ENCODE measurements around the gene ALDH2. TPM values are rescaled to one million over a fixed set of nuclear protein-coding genes. Genes with fewer than 3 reads are reported as not detected.
"Not testable (repeated sequence)": the region's sequence is repeated elsewhere in the genome, so short reads cannot be mapped to it uniquely, and the experiment has no call there.

Gene ALDH2
- total RNA-seq, 2 donors from 2014 or later: 99.0 to 135 TPM

DNA sequence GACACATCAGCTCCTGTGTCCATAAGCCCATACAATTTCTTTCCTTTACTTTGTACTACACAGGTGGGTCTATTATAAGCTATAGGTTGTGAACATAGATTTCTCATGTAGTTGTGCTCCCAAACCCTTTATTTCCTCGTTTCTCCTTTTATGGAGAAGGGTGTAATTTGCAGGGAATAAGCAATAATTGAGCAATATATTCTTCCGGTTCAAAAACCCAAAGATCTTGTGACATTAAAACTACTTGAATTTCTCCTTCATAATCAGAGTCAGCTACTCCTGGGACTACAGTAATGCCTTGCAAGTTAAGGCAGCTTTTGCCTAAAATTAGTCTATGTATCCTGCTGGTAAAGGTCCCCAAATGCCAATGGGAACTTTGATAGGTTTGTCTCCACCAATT lies 56.2 kb downstream of the ALDH2 start:
- Histone ChIP-seq H3K27ac (no peak overlapping the region), H3K36me3 (no peaks in the 10 kb centered on the region), H3K4me1 (ENCODE audit: control insufficient read depth in 1 of 2, low read depth in 2 of 2) (no peaks in the 10 kb centered on the region), H3K4me3 (no peak overlapping the region), H3K9me3 (no peaks in the 10 kb centered on the region), H3K27me3 (replicated peaks; ENCODE audit: insufficient read depth) (no peaks in the 10 kb centered on the region)
- TF ChIP-seq, protein P1, sequence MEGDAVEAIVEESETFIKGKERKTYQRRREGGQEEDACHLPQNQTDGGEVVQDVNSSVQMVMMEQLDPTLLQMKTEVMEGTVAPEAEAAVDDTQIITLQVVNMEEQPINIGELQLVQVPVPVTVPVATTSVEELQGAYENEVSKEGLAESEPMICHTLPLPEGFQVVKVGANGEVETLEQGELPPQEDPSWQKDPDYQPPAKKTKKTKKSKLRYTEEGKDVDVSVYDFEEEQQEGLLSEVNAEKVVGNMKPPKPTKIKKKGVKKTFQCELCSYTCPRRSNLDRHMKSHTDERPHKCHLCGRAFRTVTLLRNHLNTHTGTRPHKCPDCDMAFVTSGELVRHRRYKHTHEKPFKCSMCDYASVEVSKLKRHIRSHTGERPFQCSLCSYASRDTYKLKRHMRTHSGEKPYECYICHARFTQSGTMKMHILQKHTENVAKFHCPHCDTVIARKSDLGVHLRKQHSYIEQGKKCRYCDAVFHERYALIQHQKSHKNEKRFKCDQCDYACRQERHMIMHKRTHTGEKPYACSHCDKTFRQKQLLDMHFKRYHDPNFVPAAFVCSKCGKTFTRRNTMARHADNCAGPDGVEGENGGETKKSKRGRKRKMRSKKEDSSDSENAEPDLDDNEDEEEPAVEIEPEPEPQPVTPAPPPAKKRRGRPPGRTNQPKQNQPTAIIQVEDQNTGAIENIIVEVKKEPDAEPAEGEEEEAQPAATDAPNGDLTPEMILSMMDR (IDR thresholded peaks at IDR 0.05): no peak
- no peak for DNase-seq (ENCODE audit: low spot score)
- ATAC-seq (ENCODE audit: insufficient number of reproducible peaks, low FRiP score, low read depth): no peak

DNA sequence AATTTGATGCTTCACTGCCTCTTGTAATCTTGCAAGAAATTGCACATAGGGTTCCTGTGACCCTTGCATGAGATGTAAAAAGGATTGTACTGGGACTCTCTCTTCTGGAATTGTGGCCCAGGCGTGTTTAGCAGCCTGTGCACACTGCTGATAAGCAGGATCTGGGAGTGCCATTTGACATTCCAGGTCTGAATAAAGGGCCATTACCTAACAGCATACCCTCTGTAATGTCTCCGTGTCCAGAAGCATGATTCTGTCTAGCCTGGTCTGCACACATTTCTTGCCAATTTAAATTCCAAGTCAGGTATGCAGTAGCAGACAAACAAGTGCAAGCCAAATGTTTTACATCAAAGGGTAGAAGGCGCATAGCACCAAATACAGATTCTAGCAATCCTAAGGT lies 57.2 kb downstream of the ALDH2 start:
- ATAC-seq (ENCODE audit: insufficient number of reproducible peaks, low FRiP score, low read depth): no peak
- TF ChIP-seq, protein P1 (IDR thresholded peaks at IDR 0.05): no peak
- Histone ChIP-seq H3K27ac (no peak overlapping the region), H3K4me1 (ENCODE audit: control insufficient read depth in 1 of 2, low read depth in 2 of 2) (no peaks in the 10 kb centered on the region), H3K4me3 (no peak overlapping the region), H3K36me3 (no peaks in the 10 kb centered on the region), H3K27me3 (replicated peaks; ENCODE audit: insufficient read depth) (no peaks in the 10 kb centered on the region), H3K9me3 (no peaks in the 10 kb centered on the region)
- DNase-seq (ENCODE audit: low spot score): no peak

DNA sequence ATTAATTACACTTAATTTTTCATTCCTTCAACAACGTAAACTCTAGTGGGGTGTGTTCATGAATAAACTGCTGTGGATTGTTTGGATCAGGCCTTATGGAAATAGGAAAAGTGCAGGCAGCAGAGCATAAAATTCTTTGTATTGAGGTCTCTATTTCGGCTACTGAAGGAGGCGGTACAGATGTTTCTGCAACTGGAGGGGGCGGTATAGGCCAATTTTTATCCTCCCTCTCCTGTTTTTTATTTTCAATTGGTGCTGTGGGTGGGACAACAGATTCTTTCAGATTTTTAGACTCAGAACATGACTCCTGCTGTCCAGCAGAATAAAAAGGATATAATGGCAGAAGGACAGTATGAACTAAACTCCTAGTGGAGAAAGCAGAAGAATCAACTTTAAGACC lies 57.6 kb downstream of the ALDH2 start:
- H3K27ac ChIP-seq; DNase-seq (ENCODE audit: low spot score); ATAC-seq (ENCODE audit: insufficient number of reproducible peaks, low FRiP score, low read depth); H3K4me3 ChIP-seq; H3K27me3 ChIP-seq (replicated peaks; ENCODE audit: insufficient read depth); H3K9me3 ChIP-seq; H3K4me1 ChIP-seq (ENCODE audit: control insufficient read depth in 1 of 2, low read depth in 2 of 2); H3K36me3 ChIP-seq: not testable (repeated sequence)

DNA sequence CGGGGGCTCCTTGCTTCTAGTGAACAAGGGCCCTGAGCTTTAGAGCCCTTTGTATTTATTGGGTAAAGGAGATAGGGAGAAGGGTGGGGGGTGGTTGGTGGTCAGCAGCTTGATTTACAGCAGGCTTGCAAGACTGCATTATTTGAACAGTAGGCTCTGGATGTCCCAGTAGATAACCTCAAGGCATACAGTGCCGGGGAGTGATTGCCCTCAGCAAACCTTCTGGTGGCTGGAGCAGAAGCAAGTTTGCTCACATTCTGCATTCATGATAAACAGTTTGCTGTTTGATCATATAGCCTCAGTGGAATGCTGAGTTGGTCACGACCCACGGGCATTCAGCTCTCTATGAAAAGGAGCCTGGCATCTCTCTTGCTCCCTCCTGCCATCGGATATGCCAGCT lies 58.8 kb downstream of the ALDH2 start:
- no peak overlapping the region for H3K27ac ChIP-seq
- DNase-seq (ENCODE audit: low spot score) (no peak), ATAC-seq (ENCODE audit: insufficient number of reproducible peaks, low FRiP score, low read depth) (no peak)
- no peaks in the 10 kb centered on the region for H3K4me1 ChIP-seq (ENCODE audit: control insufficient read depth in 1 of 2, low read depth in 2 of 2)
- no peaks in the 10 kb centered on the region for H3K9me3 ChIP-seq
- H3K4me3 ChIP-seq: no peak overlapping the region
- H3K36me3 ChIP-seq: no peaks in the 10 kb centered on the region
- TF ChIP-seq, protein P1 (IDR thresholded peaks at IDR 0.05): no peak
- H3K27me3 ChIP-seq (replicated peaks; ENCODE audit: insufficient read depth): no peaks in the 10 kb centered on the region

DNA sequence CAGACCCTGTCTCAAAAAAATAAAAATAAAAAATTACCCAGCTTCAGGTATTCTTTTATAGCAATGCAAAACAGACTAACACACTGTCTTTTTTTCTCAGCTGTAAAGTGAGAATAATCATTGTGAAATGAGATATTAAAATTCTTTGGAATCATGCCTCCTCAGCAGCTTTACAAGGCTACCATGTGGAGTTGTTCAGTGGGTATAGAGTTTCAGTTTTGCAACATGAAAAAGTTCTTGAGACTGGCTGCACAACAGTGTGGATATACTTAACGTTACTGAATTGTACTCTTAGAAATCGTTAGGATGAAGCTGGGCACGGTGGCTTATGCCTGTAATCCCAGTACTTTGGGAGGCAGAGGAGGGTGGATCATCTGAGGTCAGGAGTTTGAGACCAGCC lies 59.6 kb downstream of the ALDH2 start:
- no peaks in the 10 kb centered on the region for H3K9me3 ChIP-seq
- no peak for ATAC-seq (ENCODE audit: insufficient number of reproducible peaks, low FRiP score, low read depth)

DNA sequence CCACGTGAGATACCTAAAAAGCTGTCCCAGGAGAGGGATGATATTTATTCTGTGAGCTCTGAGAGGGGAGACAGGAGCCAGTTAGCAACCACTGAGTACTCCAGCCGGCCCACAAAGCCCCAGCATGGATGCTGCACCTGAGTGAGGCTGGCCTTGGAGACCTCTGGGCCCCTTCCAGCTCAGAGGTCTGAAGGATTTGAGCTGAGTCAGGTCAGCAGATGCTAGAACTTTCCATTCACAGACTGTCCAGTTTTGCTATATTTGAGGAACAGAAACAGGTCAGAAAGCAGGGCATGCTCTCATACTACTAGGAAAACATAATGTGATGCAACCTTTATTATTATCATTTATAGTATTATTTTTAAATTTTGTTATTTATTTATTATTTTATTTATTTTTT lies 60.3 kb downstream of the ALDH2 start:
- Histone ChIP-seq H3K27ac (no peak overlapping the region), H3K27me3 (replicated peaks; ENCODE audit: insufficient read depth) (no peaks in the 10 kb centered on the region), H3K9me3 (no peaks in the 10 kb centered on the region), H3K36me3 (no peaks in the 10 kb centered on the region), H3K4me1 (ENCODE audit: control insufficient read depth in 1 of 2, low read depth in 2 of 2) (no peaks in the 10 kb centered on the region), H3K4me3 (no peak overlapping the region)
- DNase-seq (ENCODE audit: low spot score) (no peak), ATAC-seq (ENCODE audit: insufficient number of reproducible peaks, low FRiP score, low read depth) (no peak)
- TF ChIP-seq, protein P1 (IDR thresholded peaks at IDR 0.05): no peak

More for the DNA sequence above, 59.6 kb downstream of the ALDH2 start:
- no peaks in the 10 kb centered on the region for H3K4me1 ChIP-seq (ENCODE audit: control insufficient read depth in 1 of 2, low read depth in 2 of 2)
- H3K27ac ChIP-seq: no peak overlapping the region
- no peak for DNase-seq (ENCODE audit: low spot score)
- no peaks in the 10 kb centered on the region for H3K27me3 ChIP-seq (replicated peaks; ENCODE audit: insufficient read depth)
- H3K4me3 ChIP-seq: no peak overlapping the region
- no peaks in the 10 kb centered on the region for H3K36me3 ChIP-seq
- TF ChIP-seq, protein P1 (IDR thresholded peaks at IDR 0.05): no peak
